Pancreas (tissue), 10 donors: ENCODE results near the gene MAGIX. TPM values are rescaled to one million over a fixed set of nuclear protein-coding genes. Genes with fewer than 3 reads are reported as not detected.
A peak's percentile ranks its signal among the peaks of the same experiment; 100 is the strongest.
"Not testable (repeated sequence)": the region's sequence is repeated elsewhere in the genome, so short reads cannot be mapped to it uniquely, and the experiment has no call there.

Source experiments
- ATAC-seq, 4 donors: fragments of 200-7000 bp; cut with Tn5 transposase; one replicate each; pipeline versions ENCODE4 v1.8.0 to v1.9.1; 2020; ENCODE audit warnings: mild to moderate bottlenecking in 4 of 4, moderate library complexity in 4 of 4
- DNase-seq, 6 donors: peaks; one replicate each; pipeline ENCODE4 v3.0.0-alpha.2; 2020
- FAIRE-seq: peaks from 2 replicates; lab custom pipeline; 2012; peaks lifted over from hg19 to GRCh38; lab: Jason Lieb, UNC
- H3K27ac ChIP-seq, 4 donors: fragments of 200-600 bp; sonication (generic); 1 replicate in 3 of 4; 2 replicates in 1 of 4; pipeline versions ENCODE4 v1.5.0 to v1.8.0; 2020
- H3K27me3 ChIP-seq, 4 donors: fragments of 200-600 bp; one replicate each; pipeline ENCODE4 v1.8.0; 2021
- H3K36me3 ChIP-seq, 3 donors: fragments of 200-600 bp; sonication (generic) in 1 of 3; one replicate each; pipeline versions ENCODE4 v1.5.0 to v1.8.0; 2020 to 2021
- H3K4me1 ChIP-seq, 3 donors: fragments of 200-600 bp; one replicate each; pipeline ENCODE4 v1.8.0; 2021
- H3K4me3 ChIP-seq, 4 donors: fragments of 200-600 bp; sonication (generic) in 2 of 4; one replicate each; pipeline versions ENCODE4 v1.5.0 to v1.8.0; 2020 to 2021
- H3K9me3 ChIP-seq, 4 donors: fragments of 200-600 bp; one replicate each; pipeline ENCODE4 v1.8.0; 2021
- WGBS, 2 donors: extraction: QIAGEN DNeasy Blood & Tissue Kit; methylation state at CpG; one replicate each; pipeline ENCODE4 v1.1.7; 2013; 5-methylcytosine and 5-hydroxymethylcytosine counted together
- intact Hi-C, 3 donors: fragments of 100-400 bp; cut with DNase I; formaldehyde crosslinking; loops; one replicate each; pipeline versions ENCODE4 v1.11.1 to v1.14.2; 2022
- polyA plus RNA-seq, 2 donors: library from polyadenylated mRNA; stranded (reverse); fragments of 200-250 nt; gene quantifications; one replicate each; pipeline ENCODE4 v1.2.3, GENCODE V29; 2013
- total RNA-seq, 6 donors: library from RNA; stranded (reverse); fragmentation: NEBNext Ultra II Directional in 4 of 6; extraction: Animal tissue kit (Norgen Biotek cat#: 25700) in 4 of 6; gene quantifications; one replicate each; pipeline versions ENCODE4 v1.2.1 to v1.2.4, GENCODE V29; 2021 to 2023
- TF ChIP-seq, protein P1 (sequence below), 4 donors: fragments of 200-600 bp; sonication (generic) in 3 of 4; IDR thresholded peaks; one replicate each; pipeline versions ENCODE4 v1.5.0 to v1.8.0; 2021; ENCODE audit warnings: antibody characterized with exemption in 4 of 4
- donor health status: healthy with polysubstance abuse.
- donor health status: DM: no; HTN: no; CAD: no; lungs with moderate emphysema.
- donor health status: DM: no; HTN: no; CAD: no.
- donor health status: control.
- donor health status: control.
- donor health status: Bipolar disorder and iron deficiency.
- donor health status: DM: yes; HTN: yes; CAD: no.
- donor health status: DM: no; HTN: no; CAD: no.
- donor health status: DM: no; HTN: no; CAD: no.
- donor health status: DM: yes; HTN: yes; CAD: no.

The MAGIX gene
- total and polyA plus RNA-seq, 8 donors: 6.8 to 25.7 (median 8.6) TPM

DNA sequence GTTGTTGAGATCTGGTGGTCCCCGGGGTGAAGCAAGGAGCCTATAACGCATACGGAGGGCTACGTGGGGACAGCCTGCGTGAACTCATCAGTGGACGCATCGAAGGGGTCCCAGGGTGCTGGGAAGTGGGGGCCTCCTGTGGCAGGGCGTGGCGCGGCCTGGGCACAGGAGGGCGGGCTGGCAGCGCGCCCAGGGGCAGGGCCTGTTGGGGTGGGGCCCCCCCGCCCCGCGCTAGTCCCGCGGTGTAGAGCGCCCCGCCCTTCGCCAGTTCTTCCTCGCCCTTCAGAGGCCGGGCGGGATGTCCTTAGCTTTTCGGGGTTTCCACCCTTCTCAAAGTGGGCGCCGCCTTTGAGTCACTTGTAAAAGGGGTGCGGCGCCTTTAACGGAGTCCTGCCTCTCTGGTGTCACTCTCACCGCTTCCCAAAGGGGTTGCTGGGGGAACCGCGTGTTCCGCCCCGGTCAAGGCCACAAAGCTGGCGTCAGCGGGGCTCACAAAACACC, 9.8 kb downstream of the MAGIX start:
- peaks cover 0 to 2% (median 0%) of the 10 kb centered on the region in 3 donors for H3K4me1 ChIP-seq
- FAIRE-seq (no peak), DNase-seq (peak; percentile 77 to 88 (median 80)), ATAC-seq (peak; percentile 71 to 85 (median 84))
- H3K36me3 ChIP-seq: no peaks in the 10 kb centered on the region
- peak overlapping the region; percentile 68 to 79 (median 74) for H3K27ac ChIP-seq
- intact Hi-C loops: no loop called here
- TF ChIP-seq, protein P1, sequence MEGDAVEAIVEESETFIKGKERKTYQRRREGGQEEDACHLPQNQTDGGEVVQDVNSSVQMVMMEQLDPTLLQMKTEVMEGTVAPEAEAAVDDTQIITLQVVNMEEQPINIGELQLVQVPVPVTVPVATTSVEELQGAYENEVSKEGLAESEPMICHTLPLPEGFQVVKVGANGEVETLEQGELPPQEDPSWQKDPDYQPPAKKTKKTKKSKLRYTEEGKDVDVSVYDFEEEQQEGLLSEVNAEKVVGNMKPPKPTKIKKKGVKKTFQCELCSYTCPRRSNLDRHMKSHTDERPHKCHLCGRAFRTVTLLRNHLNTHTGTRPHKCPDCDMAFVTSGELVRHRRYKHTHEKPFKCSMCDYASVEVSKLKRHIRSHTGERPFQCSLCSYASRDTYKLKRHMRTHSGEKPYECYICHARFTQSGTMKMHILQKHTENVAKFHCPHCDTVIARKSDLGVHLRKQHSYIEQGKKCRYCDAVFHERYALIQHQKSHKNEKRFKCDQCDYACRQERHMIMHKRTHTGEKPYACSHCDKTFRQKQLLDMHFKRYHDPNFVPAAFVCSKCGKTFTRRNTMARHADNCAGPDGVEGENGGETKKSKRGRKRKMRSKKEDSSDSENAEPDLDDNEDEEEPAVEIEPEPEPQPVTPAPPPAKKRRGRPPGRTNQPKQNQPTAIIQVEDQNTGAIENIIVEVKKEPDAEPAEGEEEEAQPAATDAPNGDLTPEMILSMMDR (IDR thresholded peaks at IDR 0.05): no peak
- no peaks in the 10 kb centered on the region for H3K9me3 ChIP-seq
- H3K4me3 ChIP-seq: peak overlapping the region; percentile 18 to 52 (median 42)
- H3K27me3 ChIP-seq: no peaks in the 10 kb centered on the region
- WGBS, 2 donors: 0 to 32% methylated on average over 37 of the region's 37 CpGs

DNA sequence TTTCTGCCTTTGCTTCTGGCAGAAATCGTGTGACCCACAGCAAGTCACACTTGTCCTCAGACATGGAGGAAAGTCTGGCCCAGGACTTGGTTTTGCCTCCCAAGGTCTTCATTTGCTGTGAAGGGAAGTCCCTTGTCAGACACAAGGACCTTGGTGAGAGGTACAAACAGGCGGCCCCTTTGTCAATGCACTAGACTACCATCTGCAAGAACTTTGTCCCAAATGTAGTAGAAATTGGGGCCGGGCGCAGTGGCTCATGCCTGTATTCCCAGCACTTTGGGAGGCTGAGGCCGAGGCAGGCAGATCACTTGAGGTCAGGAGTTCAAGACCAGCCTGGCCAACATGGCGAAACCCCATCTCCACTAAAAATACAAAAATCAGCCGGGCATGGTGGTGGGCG, 11.0 kb downstream of the MAGIX start:
- H3K36me3 ChIP-seq, H3K27me3 ChIP-seq, H3K4me3 ChIP-seq, FAIRE-seq, H3K9me3 ChIP-seq, intact Hi-C loops, ATAC-seq, H3K4me1 ChIP-seq: not testable (repeated sequence)
- peak in 1 of 6 donors; percentile 12 for DNase-seq
- 76 to 90% methylated on average over 8 of the region's 8 CpGs for WGBS, 2 donors
- peak overlapping the region in 2 of 4 donors; percentile 71 to 79 for H3K27ac ChIP-seq

GRCh38 chrX:49174723-49175122, 12.2 kb downstream of the MAGIX start:
- Histone ChIP-seq H3K4me1 (peaks cover 0 to 2% (median 0%) of the 10 kb centered on the region in 3 donors), H3K4me3 (no peak overlapping the region), H3K27me3 (no peaks in the 10 kb centered on the region), H3K36me3 (no peaks in the 10 kb centered on the region), H3K27ac (no peak overlapping the region), H3K9me3 (no peaks in the 10 kb centered on the region)
- no peak for ATAC-seq
- FAIRE-seq: no peak
- no peak for DNase-seq
- intact Hi-C loops: no loop called here
- 65 to 67% methylated on average over 3 of the region's 3 CpGs for whole genome bisulfite sequencing, 2 donors
- TF ChIP-seq, protein P1 (IDR thresholded peaks at IDR 0.05): no peak

DNA sequence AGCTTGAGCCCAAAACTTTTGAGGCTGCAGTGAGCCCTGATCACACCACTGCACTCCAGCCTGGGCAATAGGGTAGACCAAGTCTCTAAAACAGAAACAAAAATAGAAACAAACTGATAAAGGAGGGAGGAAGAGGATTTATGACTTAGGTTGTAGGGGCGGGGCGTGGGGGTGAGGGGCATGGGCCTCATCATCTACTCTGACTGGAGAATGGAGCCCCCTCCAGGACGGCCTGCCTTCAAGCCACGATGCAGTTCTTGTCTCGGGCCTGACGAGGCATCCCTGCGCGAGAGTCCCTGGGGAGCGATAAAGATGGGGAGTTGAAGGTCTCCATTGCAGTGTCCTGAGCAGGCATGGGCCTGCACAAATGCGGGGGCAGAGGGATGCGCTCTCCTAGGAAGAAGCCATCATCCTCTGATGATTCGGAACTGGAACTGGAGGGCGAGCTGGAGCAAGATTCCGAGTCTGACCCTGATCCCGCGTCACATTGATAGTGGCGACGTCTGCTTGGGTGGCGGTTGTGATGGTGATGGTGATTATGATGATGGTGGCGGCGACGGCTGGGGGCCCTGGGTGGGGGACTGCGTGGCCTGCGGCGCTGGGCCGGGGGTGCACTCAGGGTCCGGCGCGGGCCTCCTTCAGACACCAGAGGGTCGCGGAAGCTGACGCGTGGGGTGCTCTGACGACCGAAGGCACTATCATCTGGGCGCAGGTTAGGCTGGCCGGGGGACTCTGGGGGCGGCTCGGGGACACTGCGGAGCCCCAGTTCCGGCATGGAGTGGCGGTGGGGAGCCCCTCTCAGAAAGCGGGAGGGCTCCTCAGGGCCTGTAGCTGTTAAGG, 13.1 kb downstream of the MAGIX start:
- no peak for ATAC-seq
- peak in 1 of 6 donors; percentile 19 for DNase-seq
- Histone ChIP-seq H3K4me1 (peaks cover 0 to 2% (median 0%) of the 10 kb centered on the region in 3 donors), H3K36me3 (no peaks in the 10 kb centered on the region), H3K27me3 (no peaks in the 10 kb centered on the region), H3K27ac (no peak overlapping the region), H3K4me3 (no peak overlapping the region), H3K9me3 (no peaks in the 10 kb centered on the region)
- TF ChIP-seq, protein P1 (IDR thresholded peaks at IDR 0.05): no peak
- no peak for FAIRE-seq
- intact Hi-C loops: no loop called here
- WGBS, 2 donors: 82 to 90% methylated on average over 43 of the region's 43 CpGs

DNA sequence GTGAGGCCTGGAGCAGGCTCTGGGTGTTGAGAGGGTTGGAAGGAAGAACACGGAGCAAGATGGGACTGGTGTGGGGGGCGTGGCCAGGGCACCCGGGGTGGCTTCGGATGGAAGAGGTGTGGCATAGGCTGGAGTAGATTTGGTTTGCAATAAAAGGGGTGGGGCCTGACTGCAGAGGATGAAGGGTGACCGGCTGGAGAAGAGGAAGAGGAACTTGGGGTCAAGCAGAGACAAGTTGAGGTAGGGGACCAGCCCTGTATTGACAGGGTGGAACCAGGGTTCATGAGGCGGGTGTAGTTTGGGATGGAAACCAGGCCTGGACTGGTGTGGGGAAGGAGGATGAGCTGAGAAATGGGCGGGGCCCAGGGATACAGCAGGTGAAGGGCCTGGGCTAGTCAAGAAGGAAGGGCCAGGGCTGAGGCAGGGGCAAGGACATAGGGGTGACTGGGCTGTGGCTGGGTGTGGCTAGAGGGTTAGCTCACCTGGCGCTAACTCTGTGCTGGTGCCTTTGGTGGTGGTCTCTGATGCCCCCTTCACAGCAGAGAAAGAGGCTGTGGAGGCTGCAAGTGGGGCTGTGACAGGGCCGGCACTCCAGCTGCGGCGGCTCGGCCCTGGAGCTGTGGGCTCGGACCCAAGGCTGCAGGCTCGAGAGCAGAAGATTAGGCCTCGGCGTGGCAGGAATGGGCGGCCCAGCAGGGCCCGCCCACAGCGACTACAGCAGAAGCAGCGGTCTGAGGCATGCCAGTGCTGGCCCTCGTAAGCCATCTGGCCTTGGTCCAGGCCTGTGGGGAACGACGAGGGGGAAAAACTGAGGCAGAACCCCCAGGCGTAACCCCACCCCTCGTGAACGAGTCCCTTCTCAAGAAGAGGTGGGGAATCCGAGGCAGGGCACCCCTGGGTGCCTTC, 14.1 kb downstream of the MAGIX start:
- intact Hi-C loops: no loop called here
- peaks cover 0 to 2% (median 0%) of the 10 kb centered on the region in 3 donors for H3K4me1 ChIP-seq
- H3K27me3 ChIP-seq: no peaks in the 10 kb centered on the region
- 64 to 68% methylated on average over 27 of the region's 27 CpGs for WGBS, 2 donors
- TF ChIP-seq, protein P1 (IDR thresholded peaks at IDR 0.05): no peak
- ATAC-seq: no peak
- DNase-seq: peak in 1 of 6 donors; percentile 18
- no peak overlapping the region for H3K4me3 ChIP-seq
- H3K36me3 ChIP-seq: no peaks in the 10 kb centered on the region
- H3K27ac ChIP-seq: no peak overlapping the region
- FAIRE-seq: no peak
- no peaks in the 10 kb centered on the region for H3K9me3 ChIP-seq
